ENCODE data around the gene RNF6. TPM values are rescaled to one million over a fixed set of nuclear protein-coding genes. Genes with fewer than 3 reads are reported as not detected.

The RNF6 gene
- polyA plus RNA-seq, 1 of the 3 experiments (the other 2 are of a cell fraction) = 13.8 TPM

DNA sequence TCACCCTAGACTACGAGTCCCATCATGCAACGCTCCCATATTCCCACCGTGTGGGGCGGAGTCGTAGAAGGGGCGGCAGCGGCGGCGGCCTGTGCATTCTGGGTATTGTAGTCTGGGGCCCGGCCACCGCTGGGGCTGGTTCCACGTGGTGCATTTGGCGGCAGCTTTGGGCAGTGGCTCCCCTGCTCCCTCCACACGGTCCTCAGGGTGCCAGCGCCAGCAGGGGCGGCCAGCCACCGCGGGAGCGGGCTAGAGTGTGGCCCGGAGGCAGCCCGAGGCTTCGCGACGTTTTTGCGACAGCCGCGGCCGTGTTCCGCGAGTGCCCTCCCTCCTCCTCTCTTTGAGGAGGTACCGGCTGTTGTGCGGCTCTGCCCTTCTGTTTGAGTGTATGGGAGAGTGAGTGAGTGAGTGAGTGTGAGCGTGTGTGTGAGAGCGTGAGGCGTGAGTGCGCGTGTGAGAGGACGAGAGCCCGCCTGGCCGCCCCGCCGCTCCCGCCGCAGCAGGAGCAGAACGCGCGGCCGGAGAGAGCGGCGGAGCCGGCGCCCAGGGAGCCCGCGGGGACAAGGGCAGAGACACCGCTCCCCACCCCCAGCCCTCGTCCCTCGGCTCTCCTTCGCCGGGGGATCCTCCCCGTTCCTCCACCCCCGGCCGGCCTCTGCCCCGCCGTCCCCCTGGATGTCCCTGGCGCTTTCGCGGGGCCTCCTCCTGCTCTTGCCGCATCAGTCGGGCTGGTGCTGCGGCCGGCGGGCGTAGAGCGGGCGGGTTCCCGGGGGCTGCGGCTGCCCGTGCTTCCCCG lies 31.9 kb upstream of the RNF6 start, which contains the start of gene CDK8:
Gene CDK8, plus strand, starts transcription at position 343 of the 796 bp plus-strand sequence. CDS start 513 bp downstream, outside the sequence.
- Histone ChIP-seq H3K4me1 (ENCODE audit: control insufficient read depth in 1 of 2, insufficient read depth in 2 of 2, low read depth in 1 of 2, low read length in 1 of 2) (peaks cover 8 to 10% of the 10 kb centered on the region in 2 experiments; a peak in 2 of 4 replicates), H3K9ac (peak within 1 kb of the TSS; percentile 75), H3K4me3 (ENCODE audit: low read depth in 2 of 2, low read length in 1 of 2) (peak within 1 kb of the TSS; percentile 69 to 90), H3K27me3 (ENCODE audit: insufficient read depth) (no peaks in the 10 kb centered on the region), H3K27ac (ENCODE audit: low read depth in 2 of 2, low read length in 1 of 2) (peak within 1 kb of the TSS; percentile 88 to 97), H3K4me2 (peak within 1 kb of the TSS; percentile 80), H3F3A (replicated peaks; ENCODE audit: insufficient read depth) (no peaks in the 10 kb centered on the region), H2AFZ (ENCODE audit: low read depth) (peak within 1 kb of the TSS; percentile 93), H3K79me2 (ENCODE audit: insufficient read depth) (peaks cover 44% of the 10 kb centered on the region), H3K9me2 (no peaks in the 10 kb centered on the region), H3K36me3 (replicated peaks in 1 of 2; ENCODE audit: control insufficient read depth in 1 of 2, insufficient read depth in 2 of 2, low read length in 1 of 2) (no peaks in the 10 kb centered on the region), H3K9me3 (no peaks in the 10 kb centered on the region), H4K20me1 (ENCODE audit: insufficient read depth) (peaks cover 38% of the 10 kb centered on the region)
- peak; percentile 89 for DNase-seq
- CTCF ChIA-PET = interaction anchor here (0.7 kb wide), 2 partner anchors 24 to 240 kb away, joined by 3 read pairs; no protein-coding TSS in a partner anchor
- 3% methylated on average over 48 of the region's 79 CpGs for WGBS (ENCODE audit: low lambda C conversion rate)
- TF ChIP-seq, protein P1, sequence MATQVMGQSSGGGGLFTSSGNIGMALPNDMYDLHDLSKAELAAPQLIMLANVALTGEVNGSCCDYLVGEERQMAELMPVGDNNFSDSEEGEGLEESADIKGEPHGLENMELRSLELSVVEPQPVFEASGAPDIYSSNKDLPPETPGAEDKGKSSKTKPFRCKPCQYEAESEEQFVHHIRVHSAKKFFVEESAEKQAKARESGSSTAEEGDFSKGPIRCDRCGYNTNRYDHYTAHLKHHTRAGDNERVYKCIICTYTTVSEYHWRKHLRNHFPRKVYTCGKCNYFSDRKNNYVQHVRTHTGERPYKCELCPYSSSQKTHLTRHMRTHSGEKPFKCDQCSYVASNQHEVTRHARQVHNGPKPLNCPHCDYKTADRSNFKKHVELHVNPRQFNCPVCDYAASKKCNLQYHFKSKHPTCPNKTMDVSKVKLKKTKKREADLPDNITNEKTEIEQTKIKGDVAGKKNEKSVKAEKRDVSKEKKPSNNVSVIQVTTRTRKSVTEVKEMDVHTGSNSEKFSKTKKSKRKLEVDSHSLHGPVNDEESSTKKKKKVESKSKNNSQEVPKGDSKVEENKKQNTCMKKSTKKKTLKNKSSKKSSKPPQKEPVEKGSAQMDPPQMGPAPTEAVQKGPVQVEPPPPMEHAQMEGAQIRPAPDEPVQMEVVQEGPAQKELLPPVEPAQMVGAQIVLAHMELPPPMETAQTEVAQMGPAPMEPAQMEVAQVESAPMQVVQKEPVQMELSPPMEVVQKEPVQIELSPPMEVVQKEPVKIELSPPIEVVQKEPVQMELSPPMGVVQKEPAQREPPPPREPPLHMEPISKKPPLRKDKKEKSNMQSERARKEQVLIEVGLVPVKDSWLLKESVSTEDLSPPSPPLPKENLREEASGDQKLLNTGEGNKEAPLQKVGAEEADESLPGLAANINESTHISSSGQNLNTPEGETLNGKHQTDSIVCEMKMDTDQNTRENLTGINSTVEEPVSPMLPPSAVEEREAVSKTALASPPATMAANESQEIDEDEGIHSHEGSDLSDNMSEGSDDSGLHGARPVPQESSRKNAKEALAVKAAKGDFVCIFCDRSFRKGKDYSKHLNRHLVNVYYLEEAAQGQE (IDR thresholded peaks at IDR 0.05; ENCODE audit: low read depth, low read length) = no peak
- TF ChIP-seq TCF12 (IDR thresholded peaks at IDR 0.05) = 0 out of 2 replicates have a peak, but pooled peaks have one; percentile 17
- no peak for TF ChIP-seq RFX5 (IDR thresholded peaks at IDR 0.05; ENCODE audit: low read length)
- TF ChIP-seq, protein P2, sequence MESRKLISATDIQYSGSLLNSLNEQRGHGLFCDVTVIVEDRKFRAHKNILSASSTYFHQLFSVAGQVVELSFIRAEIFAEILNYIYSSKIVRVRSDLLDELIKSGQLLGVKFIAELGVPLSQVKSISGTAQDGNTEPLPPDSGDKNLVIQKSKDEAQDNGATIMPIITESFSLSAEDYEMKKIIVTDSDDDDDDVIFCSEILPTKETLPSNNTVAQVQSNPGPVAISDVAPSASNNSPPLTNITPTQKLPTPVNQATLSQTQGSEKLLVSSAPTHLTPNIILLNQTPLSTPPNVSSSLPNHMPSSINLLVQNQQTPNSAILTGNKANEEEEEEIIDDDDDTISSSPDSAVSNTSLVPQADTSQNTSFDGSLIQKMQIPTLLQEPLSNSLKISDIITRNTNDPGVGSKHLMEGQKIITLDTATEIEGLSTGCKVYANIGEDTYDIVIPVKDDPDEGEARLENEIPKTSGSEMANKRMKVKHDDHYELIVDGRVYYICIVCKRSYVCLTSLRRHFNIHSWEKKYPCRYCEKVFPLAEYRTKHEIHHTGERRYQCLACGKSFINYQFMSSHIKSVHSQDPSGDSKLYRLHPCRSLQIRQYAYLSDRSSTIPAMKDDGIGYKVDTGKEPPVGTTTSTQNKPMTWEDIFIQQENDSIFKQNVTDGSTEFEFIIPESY (IDR thresholded peaks at IDR 0.05; ENCODE audit: borderline replicate concordance, low read depth) = 0 out of 2 replicates have a peak, but pooled peaks have one; percentile 42
- 0 out of 2 replicates have a peak, but pooled peaks have one; percentile 49 for TF ChIP-seq USF1 (IDR thresholded peaks at IDR 0.05; ENCODE audit: borderline replicate concordance, low read depth)
- TF ChIP-seq, protein P3, sequence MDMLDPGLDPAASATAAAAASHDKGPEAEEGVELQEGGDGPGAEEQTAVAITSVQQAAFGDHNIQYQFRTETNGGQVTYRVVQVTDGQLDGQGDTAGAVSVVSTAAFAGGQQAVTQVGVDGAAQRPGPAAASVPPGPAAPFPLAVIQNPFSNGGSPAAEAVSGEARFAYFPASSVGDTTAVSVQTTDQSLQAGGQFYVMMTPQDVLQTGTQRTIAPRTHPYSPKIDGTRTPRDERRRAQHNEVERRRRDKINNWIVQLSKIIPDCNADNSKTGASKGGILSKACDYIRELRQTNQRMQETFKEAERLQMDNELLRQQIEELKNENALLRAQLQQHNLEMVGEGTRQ (IDR thresholded peaks at IDR 0.05; ENCODE audit: borderline replicate concordance, low read depth, low read length) = no peak
- TF ChIP-seq, protein P4, sequence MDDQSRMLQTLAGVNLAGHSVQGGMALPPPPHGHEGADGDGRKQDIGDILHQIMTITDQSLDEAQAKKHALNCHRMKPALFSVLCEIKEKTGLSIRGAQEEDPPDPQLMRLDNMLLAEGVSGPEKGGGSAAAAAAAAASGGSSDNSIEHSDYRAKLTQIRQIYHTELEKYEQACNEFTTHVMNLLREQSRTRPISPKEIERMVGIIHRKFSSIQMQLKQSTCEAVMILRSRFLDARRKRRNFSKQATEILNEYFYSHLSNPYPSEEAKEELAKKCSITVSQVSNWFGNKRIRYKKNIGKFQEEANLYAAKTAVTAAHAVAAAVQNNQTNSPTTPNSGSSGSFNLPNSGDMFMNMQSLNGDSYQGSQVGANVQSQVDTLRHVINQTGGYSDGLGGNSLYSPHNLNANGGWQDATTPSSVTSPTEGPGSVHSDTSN (IDR thresholded peaks at IDR 0.05) = no peak
- TF ChIP-seq GABPA (IDR thresholded peaks at IDR 0.05; ENCODE audit: low read depth) = peak; percentile 53
- peak; percentile 68 for TF ChIP-seq MXI1 (IDR thresholded peaks at IDR 0.05; ENCODE audit: low read depth, low read length)
- TF ChIP-seq ELF1 (IDR thresholded peaks at IDR 0.05) = peak; percentile 70; the same call in 1 of the 2 replicates
- TF ChIP-seq, protein P5, sequence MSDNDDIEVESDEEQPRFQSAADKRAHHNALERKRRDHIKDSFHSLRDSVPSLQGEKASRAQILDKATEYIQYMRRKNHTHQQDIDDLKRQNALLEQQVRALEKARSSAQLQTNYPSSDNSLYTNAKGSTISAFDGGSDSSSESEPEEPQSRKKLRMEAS (IDR thresholded peaks at IDR 0.05; ENCODE audit: low read depth) = peak; percentile 31; the same call in 1 of the 2 replicates
- TF ChIP-seq CHD2 (IDR thresholded peaks at IDR 0.05; ENCODE audit: low read length, partially characterized antibody) = peak; percentile 82
- TF ChIP-seq, protein P6, sequence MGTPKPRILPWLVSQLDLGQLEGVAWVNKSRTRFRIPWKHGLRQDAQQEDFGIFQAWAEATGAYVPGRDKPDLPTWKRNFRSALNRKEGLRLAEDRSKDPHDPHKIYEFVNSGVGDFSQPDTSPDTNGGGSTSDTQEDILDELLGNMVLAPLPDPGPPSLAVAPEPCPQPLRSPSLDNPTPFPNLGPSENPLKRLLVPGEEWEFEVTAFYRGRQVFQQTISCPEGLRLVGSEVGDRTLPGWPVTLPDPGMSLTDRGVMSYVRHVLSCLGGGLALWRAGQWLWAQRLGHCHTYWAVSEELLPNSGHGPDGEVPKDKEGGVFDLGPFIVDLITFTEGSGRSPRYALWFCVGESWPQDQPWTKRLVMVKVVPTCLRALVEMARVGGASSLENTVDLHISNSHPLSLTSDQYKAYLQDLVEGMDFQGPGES (IDR thresholded peaks at IDR 0.05; ENCODE audit: low read depth, low read length) = no peak
- peak; percentile 68; the same call in 1 of the 2 replicates for TF ChIP-seq YY1 (IDR thresholded peaks at IDR 0.05; ENCODE audit: low read depth)
- peak; percentile 82 for TF ChIP-seq POLR2AphosphoS5 (IDR thresholded peaks at IDR 0.05; ENCODE audit: low read depth, low read length)
- peak; percentile 58 for TF ChIP-seq TAF1 (IDR thresholded peaks at IDR 0.05; ENCODE audit: borderline replicate concordance, low read depth, low read length)
- TF ChIP-seq SIN3A (IDR thresholded peaks at IDR 0.05; ENCODE audit: borderline replicate concordance, low read depth, low read length) = no peak
- POLR2A ChIA-PET = interaction anchor here (0.6 kb wide), 1 partner anchor 890 kb away, joined by 3 read pairs; no protein-coding TSS in a partner anchor
